ENCODE data around the gene CSTA. TPM values are rescaled to one million over a fixed set of nuclear protein-coding genes. Genes with fewer than 3 reads are reported as not detected.

The CSTA gene
- total and polyA plus RNA-seq, 2 of the 13 experiments (the other 11 are each of a cell fraction or from before 2014, with no cell fraction given) = 3.9 to 11.0 TPM

DNA sequence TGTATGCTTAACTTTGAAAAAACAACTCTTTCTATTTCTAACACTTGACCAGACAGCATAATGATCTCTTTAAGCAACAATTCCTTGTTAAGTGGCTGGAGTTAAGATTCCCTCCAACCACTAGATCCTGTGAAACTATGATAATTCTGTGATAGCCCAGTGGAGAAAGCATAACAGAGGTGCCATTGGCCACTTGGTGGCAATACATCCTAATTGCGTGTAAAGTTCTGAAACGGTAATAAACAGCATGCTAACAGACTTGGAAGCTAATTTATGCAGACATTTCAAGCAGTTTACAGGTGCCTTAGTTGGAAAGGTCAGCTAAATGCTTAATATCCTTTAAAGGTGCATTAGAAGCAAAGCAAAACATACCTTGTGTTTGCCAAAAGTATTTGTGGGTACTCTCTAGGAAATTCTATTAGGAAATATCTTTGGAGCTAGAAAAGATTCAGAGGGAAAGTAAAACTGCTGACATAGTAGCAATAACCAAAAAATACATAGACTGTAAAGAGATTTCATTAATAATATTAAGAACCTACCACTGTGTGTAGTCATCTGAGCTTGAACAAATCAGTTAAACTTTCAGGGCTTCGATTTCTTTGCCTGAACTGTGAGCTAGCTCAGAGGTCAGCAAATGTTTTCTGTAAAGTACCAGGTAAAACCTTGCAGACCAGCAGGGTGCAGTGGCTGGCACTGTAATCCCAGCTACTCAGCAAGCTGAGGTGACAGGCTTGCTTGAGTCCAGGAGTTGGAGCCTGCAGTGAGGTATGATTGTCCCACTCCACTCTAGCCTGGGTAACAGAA is 19.0 kb upstream of the CSTA start (continued):
- TF ChIP-seq, protein P1, sequence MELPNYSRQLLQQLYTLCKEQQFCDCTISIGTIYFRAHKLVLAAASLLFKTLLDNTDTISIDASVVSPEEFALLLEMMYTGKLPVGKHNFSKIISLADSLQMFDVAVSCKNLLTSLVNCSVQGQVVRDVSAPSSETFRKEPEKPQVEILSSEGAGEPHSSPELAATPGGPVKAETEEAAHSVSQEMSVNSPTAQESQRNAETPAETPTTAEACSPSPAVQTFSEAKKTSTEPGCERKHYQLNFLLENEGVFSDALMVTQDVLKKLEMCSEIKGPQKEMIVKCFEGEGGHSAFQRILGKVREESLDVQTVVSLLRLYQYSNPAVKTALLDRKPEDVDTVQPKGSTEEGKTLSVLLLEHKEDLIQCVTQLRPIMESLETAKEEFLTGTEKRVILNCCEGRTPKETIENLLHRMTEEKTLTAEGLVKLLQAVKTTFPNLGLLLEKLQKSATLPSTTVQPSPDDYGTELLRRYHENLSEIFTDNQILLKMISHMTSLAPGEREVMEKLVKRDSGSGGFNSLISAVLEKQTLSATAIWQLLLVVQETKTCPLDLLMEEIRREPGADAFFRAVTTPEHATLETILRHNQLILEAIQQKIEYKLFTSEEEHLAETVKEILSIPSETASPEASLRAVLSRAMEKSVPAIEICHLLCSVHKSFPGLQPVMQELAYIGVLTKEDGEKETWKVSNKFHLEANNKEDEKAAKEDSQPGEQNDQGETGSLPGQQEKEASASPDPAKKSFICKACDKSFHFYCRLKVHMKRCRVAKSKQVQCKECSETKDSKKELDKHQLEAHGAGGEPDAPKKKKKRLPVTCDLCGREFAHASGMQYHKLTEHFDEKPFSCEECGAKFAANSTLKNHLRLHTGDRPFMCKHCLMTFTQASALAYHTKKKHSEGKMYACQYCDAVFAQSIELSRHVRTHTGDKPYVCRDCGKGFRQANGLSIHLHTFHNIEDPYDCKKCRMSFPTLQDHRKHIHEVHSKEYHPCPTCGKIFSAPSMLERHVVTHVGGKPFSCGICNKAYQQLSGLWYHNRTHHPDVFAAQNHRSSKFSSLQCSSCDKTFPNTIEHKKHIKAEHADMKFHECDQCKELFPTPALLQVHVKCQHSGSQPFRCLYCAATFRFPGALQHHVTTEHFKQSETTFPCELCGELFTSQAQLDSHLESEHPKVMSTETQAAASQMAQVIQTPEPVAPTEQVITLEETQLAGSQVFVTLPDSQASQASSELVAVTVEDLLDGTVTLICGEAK (IDR thresholded peaks at IDR 0.05) = no peak
- TF ChIP-seq, protein P1 (CRISPR knock-in tag; IDR thresholded peaks at IDR 0.05) = peak; percentile 91; the same call in 1 of the 2 replicates
- no peak for TF ChIP-seq ZNF44 (CRISPR knock-in tag; IDR thresholded peaks at IDR 0.05)
- TF ChIP-seq, protein P2, sequence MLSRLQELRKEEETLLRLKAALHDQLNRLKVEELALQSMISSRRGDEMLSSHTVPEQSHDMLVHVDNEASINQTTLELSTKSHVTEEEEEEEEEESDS (CRISPR knock-in tag; IDR thresholded peaks at IDR 0.05; ENCODE audit: borderline replicate concordance) = 0 out of 2 replicates have a peak, but pooled peaks have one; percentile 54
- TF ChIP-seq, protein P3, sequence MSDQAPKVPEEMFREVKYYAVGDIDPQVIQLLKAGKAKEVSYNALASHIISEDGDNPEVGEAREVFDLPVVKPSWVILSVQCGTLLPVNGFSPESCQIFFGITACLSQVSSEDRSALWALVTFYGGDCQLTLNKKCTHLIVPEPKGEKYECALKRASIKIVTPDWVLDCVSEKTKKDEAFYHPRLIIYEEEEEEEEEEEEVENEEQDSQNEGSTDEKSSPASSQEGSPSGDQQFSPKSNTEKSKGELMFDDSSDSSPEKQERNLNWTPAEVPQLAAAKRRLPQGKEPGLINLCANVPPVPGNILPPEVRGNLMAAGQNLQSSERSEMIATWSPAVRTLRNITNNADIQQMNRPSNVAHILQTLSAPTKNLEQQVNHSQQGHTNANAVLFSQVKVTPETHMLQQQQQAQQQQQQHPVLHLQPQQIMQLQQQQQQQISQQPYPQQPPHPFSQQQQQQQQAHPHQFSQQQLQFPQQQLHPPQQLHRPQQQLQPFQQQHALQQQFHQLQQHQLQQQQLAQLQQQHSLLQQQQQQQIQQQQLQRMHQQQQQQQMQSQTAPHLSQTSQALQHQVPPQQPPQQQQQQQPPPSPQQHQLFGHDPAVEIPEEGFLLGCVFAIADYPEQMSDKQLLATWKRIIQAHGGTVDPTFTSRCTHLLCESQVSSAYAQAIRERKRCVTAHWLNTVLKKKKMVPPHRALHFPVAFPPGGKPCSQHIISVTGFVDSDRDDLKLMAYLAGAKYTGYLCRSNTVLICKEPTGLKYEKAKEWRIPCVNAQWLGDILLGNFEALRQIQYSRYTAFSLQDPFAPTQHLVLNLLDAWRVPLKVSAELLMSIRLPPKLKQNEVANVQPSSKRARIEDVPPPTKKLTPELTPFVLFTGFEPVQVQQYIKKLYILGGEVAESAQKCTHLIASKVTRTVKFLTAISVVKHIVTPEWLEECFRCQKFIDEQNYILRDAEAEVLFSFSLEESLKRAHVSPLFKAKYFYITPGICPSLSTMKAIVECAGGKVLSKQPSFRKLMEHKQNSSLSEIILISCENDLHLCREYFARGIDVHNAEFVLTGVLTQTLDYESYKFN (CRISPR knock-in tag; conservative IDR thresholded peaks at IDR 0.05) = peak; percentile 73
- TF ChIP-seq BCL6 (CRISPR knock-in tag; IDR thresholded peaks at IDR 0.05) = peak; percentile 84
- TF ChIP-seq, protein P4, sequence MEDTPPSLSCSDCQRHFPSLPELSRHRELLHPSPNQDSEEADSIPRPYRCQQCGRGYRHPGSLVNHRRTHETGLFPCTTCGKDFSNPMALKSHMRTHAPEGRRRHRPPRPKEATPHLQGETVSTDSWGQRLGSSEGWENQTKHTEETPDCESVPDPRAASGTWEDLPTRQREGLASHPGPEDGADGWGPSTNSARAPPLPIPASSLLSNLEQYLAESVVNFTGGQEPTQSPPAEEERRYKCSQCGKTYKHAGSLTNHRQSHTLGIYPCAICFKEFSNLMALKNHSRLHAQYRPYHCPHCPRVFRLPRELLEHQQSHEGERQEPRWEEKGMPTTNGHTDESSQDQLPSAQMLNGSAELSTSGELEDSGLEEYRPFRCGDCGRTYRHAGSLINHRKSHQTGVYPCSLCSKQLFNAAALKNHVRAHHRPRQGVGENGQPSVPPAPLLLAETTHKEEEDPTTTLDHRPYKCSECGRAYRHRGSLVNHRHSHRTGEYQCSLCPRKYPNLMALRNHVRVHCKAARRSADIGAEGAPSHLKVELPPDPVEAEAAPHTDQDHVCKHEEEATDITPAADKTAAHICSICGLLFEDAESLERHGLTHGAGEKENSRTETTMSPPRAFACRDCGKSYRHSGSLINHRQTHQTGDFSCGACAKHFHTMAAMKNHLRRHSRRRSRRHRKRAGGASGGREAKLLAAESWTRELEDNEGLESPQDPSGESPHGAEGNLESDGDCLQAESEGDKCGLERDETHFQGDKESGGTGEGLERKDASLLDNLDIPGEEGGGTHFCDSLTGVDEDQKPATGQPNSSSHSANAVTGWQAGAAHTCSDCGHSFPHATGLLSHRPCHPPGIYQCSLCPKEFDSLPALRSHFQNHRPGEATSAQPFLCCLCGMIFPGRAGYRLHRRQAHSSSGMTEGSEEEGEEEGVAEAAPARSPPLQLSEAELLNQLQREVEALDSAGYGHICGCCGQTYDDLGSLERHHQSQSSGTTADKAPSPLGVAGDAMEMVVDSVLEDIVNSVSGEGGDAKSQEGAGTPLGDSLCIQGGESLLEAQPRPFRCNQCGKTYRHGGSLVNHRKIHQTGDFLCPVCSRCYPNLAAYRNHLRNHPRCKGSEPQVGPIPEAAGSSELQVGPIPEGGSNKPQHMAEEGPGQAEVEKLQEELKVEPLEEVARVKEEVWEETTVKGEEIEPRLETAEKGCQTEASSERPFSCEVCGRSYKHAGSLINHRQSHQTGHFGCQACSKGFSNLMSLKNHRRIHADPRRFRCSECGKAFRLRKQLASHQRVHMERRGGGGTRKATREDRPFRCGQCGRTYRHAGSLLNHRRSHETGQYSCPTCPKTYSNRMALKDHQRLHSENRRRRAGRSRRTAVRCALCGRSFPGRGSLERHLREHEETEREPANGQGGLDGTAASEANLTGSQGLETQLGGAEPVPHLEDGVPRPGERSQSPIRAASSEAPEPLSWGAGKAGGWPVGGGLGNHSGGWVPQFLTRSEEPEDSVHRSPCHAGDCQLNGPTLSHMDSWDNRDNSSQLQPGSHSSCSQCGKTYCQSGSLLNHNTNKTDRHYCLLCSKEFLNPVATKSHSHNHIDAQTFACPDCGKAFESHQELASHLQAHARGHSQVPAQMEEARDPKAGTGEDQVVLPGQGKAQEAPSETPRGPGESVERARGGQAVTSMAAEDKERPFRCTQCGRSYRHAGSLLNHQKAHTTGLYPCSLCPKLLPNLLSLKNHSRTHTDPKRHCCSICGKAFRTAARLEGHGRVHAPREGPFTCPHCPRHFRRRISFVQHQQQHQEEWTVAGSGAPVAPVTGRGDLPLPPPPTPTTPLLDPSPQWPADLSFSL (CRISPR knock-in tag; IDR thresholded peaks at IDR 0.05) = no peak

Data from HepG2 (cell line).